AG09309 (cell line): ENCODE data around the gene NR2C2.

Experiments used
- DNase-seq: peaks from one replicate; pipeline ENCODE4 v3.0.0-alpha.2; 2010; ENCODE audit warnings: low read depth
- H3K4me3 ChIP-seq: 2 replicates; pipeline ENCODE4 v1.5.1; 2011; ENCODE audit warnings: mild to moderate bottlenecking, low read depth, low read length, moderate library complexity; ENCODE audit not compliant: control insufficient read depth
- TF ChIP-seq, protein P1 (sequence below): IDR thresholded peaks from 2 replicates; pipeline ENCODE4 v1.5.1; 2011; ENCODE audit warnings: mild to moderate bottlenecking, low read depth, low read length, inconsistent platforms; ENCODE audit not compliant: insufficient read depth, control insufficient read depth; ENCODE audit errors: missing control alignments

NR2C2 gene

DNA sequence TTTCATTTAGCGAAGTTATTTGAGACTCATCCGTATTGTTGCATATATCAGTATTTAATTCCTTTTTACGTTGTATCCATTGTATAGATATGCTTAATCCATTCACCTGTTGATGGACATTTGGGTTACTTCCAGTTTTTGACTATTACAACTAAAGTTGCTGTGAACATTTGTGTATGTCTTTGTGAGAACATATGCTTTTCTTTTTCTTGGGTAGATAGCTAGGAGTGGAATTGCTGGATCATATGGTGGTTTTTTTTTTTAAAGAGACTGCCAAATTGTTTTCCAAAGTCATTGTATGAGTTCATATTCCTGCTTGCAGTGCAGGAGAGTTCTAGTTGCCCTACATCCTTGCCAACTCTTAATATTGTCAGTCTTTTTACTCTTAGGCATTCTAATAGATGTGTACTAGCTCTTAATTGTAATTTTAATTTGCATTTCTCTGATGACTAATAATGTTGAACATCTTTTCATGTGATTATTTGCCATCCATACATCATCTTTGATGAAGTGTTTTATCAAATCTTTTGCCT, 37.3 kb downstream of the NR2C2 start:
- H3K4me3 ChIP-seq = no peak overlapping the region
- DNase-seq = no peak
- TF ChIP-seq, protein P1, sequence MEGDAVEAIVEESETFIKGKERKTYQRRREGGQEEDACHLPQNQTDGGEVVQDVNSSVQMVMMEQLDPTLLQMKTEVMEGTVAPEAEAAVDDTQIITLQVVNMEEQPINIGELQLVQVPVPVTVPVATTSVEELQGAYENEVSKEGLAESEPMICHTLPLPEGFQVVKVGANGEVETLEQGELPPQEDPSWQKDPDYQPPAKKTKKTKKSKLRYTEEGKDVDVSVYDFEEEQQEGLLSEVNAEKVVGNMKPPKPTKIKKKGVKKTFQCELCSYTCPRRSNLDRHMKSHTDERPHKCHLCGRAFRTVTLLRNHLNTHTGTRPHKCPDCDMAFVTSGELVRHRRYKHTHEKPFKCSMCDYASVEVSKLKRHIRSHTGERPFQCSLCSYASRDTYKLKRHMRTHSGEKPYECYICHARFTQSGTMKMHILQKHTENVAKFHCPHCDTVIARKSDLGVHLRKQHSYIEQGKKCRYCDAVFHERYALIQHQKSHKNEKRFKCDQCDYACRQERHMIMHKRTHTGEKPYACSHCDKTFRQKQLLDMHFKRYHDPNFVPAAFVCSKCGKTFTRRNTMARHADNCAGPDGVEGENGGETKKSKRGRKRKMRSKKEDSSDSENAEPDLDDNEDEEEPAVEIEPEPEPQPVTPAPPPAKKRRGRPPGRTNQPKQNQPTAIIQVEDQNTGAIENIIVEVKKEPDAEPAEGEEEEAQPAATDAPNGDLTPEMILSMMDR = no peak

DNA sequence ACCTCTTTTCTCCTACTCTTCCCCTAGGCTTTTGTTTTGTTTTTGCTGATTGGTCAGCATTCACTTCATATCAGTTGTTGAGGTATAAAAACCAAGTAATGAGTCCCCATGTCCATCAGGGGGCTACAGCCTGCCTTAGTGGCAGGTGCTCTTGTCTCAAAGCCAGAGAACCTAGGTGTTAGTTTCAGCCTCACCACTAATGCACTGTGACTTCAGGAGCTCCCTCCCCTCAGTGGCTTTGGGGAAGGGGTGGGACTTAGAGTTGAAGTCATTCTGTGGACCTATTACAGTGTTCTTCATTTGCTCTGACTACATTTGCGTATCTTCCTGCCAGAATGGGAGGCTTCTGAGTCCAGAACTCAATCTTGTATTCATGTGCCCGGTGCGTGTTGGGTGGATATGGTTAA, 41.6 kb downstream of the NR2C2 start:
- H3K4me3 ChIP-seq = no peak overlapping the region
- no peak for DNase-seq
- TF ChIP-seq, protein P1 = no peak

DNA sequence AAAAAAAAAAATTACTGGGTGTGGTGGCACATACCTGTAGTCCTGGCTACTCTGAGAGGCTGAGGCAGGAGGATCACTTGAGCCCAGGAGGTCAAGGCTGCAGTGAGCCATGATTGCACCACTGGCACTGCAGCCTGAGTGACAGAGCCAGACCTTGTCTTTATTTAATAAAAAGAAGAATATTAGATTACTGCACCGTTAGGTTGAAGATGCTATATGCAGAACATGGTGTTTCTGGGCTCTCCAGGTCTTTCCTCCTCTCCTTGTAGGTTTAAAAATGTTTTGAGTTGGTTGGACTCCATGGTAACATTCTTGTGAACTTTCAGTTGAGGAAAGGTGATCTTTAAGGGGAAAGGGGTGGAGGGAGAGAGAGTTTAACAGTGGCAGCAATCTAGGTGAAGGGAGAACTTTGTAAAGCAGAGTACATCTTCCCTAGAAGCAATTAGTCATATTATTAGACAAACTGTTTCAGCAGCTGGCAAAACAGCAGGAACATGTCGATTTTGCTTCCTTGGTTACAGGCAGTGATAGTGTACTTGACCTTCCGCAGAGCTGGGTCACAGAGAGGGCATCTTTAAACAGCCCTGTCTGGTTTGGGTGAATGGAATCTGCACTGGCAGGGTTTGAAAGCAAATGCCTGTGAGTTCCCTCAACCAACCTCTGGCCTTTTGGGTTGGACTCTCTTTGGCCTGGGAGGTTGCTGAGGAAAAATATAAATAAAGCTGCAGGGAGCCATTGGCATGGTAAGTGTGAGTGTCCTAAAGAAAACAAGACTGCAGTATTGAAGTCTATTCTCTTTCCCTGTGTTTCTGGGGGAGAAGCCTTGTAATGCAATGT, 42.8 kb downstream of the NR2C2 start:
- TF ChIP-seq, protein P1 = no peak
- no peak overlapping the region for H3K4me3 ChIP-seq
- DNase-seq = no peak

DNA sequence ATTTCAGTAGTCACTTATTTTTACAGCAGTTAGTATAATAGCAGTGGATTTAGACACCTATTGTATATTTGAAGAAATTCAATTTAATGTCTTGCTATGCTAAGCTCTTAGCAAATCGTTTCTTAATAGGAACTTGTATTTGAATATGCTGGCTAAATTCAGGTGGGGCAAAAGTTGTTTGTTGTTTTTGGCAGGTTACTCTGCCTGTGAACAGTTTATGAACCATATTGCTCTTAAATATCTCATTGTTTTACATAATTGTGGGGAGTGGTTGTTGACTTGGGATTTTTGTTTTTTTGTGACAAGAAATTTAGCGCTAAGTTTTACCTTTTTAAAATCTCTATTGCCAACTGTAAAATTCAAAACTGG, 43.4 kb downstream of the NR2C2 start:
- TF ChIP-seq, protein P1 = no peak
- H3K4me3 ChIP-seq = no peak overlapping the region
- no peak for DNase-seq

DNA sequence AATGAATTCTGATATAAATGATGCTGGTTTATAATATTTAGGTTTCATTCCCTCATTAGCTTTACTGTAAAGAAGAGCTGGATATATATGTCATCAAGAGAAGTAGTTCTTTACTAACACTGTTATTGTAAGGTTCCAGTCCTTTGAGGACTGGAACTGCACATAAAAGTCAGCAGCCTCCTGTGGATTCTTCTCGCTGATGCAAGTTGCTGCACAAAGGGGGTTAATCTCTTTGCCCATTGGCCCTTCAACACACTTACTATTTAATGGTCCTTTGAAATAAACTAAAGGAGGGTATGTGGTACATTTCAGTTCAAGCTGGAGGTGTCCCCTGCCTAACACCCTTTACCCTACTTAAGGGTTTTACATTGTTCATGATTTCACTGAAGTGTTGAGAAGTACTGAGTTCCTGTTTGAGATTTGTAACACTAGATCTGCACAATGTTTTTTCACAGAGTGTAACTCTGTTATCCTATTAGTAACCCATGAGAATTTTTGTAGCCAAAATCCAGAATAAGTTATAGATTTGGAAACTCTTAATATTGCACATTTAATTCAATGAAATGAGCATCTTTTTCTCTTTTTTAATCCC, 43.9 kb downstream of the NR2C2 start:
- DNase-seq = no peak
- TF ChIP-seq, protein P1 = no peak

DNA sequence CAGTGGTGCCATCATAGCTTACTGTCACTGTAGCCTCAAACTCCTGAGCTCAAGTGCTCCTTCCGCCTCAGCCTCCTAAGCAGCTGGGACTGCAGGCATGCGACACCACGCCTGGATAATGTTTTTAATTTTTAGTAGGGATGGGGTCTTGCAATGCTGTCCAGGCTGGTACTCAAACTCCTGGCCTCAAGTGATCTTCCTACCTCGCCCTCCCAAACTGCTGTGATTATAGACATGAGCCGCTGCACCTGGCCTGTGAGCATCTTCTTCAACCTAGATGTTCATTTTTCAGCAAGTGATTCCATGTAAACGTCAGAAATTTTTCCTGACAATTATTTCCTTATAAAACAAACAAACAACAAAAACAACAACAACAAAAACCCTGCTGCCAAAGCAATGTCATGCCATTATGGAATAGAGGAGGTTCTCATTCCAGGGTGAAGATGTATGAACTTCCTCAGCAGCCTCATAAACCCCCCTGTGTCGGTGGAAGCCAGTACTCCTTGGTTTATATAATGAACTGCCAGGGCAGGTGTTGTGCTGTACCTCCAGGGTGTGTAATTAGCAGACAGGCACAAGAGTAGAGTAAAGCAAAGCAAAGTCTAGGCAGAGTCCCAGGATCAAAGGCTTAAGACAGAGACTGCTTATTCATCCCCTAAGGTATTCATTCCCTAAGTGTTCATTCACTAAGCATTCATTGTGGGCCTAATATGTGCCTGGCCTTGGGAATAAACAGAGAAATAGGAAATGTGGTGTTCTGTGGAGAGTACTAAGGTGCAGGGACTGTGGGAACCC, 44.6 kb downstream of the NR2C2 start:
- no peak overlapping the region for H3K4me3 ChIP-seq
- no peak for DNase-seq
- TF ChIP-seq, protein P1 = no peak

More for the DNA sequence above, 43.9 kb downstream of the NR2C2 start:
- no peak overlapping the region for H3K4me3 ChIP-seq
